CD4-positive, alpha-beta memory T cell (primary cell): Measurements from ENCODE around the gene ERI3. TPM values are rescaled to one million over a fixed set of nuclear protein-coding genes. Genes with fewer than 3 reads are reported as not detected.

Experiments
- CTCF ChIA-PET: fragments of 350-600 bp; sonication (Branson Sonifier 250); formaldehyde crosslinking; loops from one replicate; lab custom pipeline; 2021; ENCODE audit warnings: inconsistent platforms; ENCODE audit not compliant: partially characterized antibody; lab: Charles Lee
- POLR2A ChIA-PET: fragments of 350-600 bp; sonication (Branson Sonifier 250); formaldehyde crosslinking; loops from one replicate; lab custom pipeline; 2021; ENCODE audit not compliant: partially characterized antibody; lab: Charles Lee
- DNase-seq, 5 donors: peaks; one replicate each; pipeline versions ENCODE4 v3.0.0 to v3.0.0-alpha.2; 2020 to 2022; ENCODE audit warnings: mixed read lengths in 1 of 5
- H3K27ac ChIP-seq: one replicate; pipeline ENCODE4 v1.7.0; 2013; ENCODE audit warnings: low read depth, low read length
- H3K27me3 ChIP-seq: 2 replicates; pipeline ENCODE4 v1.7.0; 2013; ENCODE audit warnings: mild to moderate bottlenecking, low read length, moderate library complexity; ENCODE audit not compliant: insufficient read depth
- H3K36me3 ChIP-seq: 2 replicates; pipeline ENCODE4 v1.7.0; 2013; ENCODE audit warnings: mild to moderate bottlenecking, low read length, moderate library complexity; ENCODE audit not compliant: insufficient read depth
- H3K4me1 ChIP-seq: 2 replicates; pipeline ENCODE4 v1.7.0; 2013; ENCODE audit warnings: mild to moderate bottlenecking, low read length, moderate library complexity; ENCODE audit not compliant: insufficient read depth
- H3K4me3 ChIP-seq, 2 donors: one replicate each; pipeline ENCODE4 v1.7.0; 2013; ENCODE audit warnings: low read length in 2 of 2, mild to moderate bottlenecking in 1 of 2
- H3K9me3 ChIP-seq, 2 donors: one replicate each; pipeline ENCODE4 v1.7.0; 2013; ENCODE audit warnings: low read length in 2 of 2, control low read depth in 1 of 2; ENCODE audit not compliant: control insufficient read depth in 1 of 2
- H3K27ac Mint-ChIP-seq, 7 donors: one replicate each; pipeline ENCODE4 v1.8.0; 2020 to 2021; ENCODE audit warnings: mixed read lengths in 7 of 7, mild to moderate bottlenecking in 6 of 7, inconsistent platforms in 3 of 7, moderate library complexity in 3 of 7
- H3K27me3 Mint-ChIP-seq, 2 donors: one replicate each; pipeline ENCODE4 v1.8.0; 2020 to 2021; ENCODE audit warnings: mixed read lengths in 2 of 2
- H3K36me3 Mint-ChIP-seq, 2 donors: one replicate each; pipeline ENCODE4 v1.8.0; 2020 to 2021; ENCODE audit warnings: mixed read lengths in 2 of 2, inconsistent platforms in 1 of 2, mild to moderate bottlenecking in 1 of 2
- H3K4me1 Mint-ChIP-seq, 4 donors: one replicate each; pipeline ENCODE4 v1.8.0; 2020 to 2021; ENCODE audit warnings: mixed read lengths in 4 of 4, mild to moderate bottlenecking in 1 of 4
- H3K4me3 Mint-ChIP-seq, 8 donors: one replicate each; pipeline ENCODE4 v1.8.0; 2020 to 2021; ENCODE audit warnings: mixed read lengths in 8 of 8, mild to moderate bottlenecking in 7 of 8, moderate library complexity in 6 of 8, inconsistent platforms in 3 of 8
- H3K9me3 Mint-ChIP-seq, 8 donors: one replicate each; pipeline ENCODE4 v1.8.0; 2020 to 2021; ENCODE audit warnings: mixed read lengths in 8 of 8, mild to moderate bottlenecking in 5 of 8, inconsistent platforms in 3 of 8, moderate library complexity in 1 of 8
- intact Hi-C: fragments of 100-400 bp; cut with micrococcal nuclease; formaldehyde crosslinking; loops from one replicate; pipeline ENCODE4 v1.15.1; 2023
- polyA plus RNA-seq, 2 donors: library from polyadenylated mRNA; unstranded; fragments of 300-500 nt; fragmentation: Illumina TruSeq; gene quantifications; one replicate each; pipeline ENCODE4 v1.2.3, GENCODE V29; 2021
- total RNA-seq, 2 experiments: library from RNA; stranded (reverse); gene quantifications; one replicate each; pipeline ENCODE4 v1.2.3, GENCODE V29; 2021

Gene ERI3
- total and polyA plus RNA-seq, 4 experiments from 2014 or later: 26.4 to 59.4 (median 31.7) TPM

DNA sequence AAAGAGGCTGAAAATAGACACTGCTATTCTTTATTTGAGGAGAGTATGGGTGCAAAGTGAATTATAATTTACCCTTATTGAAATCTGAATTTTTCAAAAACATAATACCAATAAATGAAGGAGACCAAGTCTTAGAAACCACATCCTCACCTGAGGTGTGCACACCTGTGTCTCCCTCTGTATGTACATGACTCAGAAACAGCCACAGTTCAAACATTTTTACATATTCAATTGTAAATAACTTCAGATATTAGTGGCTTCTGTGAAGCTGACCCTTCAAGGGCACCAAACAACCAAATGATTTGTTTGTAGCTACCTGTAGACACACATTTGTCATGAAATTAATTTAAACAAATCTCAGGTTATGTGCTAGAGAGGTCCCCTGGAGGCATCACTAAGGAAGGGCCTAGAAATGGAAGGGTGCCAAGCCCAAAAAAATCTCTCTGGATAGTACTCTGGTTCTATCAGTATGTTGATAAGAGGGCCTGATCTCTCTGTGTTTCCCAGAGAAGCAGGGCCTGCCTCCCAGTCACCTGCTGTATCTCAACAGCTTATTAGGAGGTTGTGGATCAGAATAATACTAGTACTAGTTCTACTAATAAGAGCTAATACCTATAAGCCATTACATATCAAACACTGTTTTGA, 28.1 kb downstream of the ERI3 start:
- ChIA-PET CTCF (interaction anchor here (0.9 to 1.4 kb wide), 2 partner anchors 9 to 27 kb away, joined by 3 to 5 read pairs; no protein-coding TSS in a partner anchor), POLR2A (no interaction called here)
- intact Hi-C loops: no loop called here
- H3K27ac Mint-ChIP-seq: no peak overlapping the region
- no peak for DNase-seq
- no peaks in the 10 kb centered on the region for H3K27me3 Mint-ChIP-seq
- peaks cover 29 to 41% of the 10 kb centered on the region in 2 donors for H3K36me3 Mint-ChIP-seq
- no peaks in the 10 kb centered on the region for H3K36me3 ChIP-seq
- H3K4me3 Mint-ChIP-seq: no peak overlapping the region
- H3K9me3 ChIP-seq: no peaks in the 10 kb centered on the region
- no peaks in the 10 kb centered on the region for H3K9me3 Mint-ChIP-seq
- H3K4me3 ChIP-seq: no peak overlapping the region
- peaks cover 0 to 9% (median 3%) of the 10 kb centered on the region in 4 donors for H3K4me1 Mint-ChIP-seq
- H3K27ac ChIP-seq: no peak overlapping the region
- no peaks in the 10 kb centered on the region for H3K4me1 ChIP-seq
- no peaks in the 10 kb centered on the region for H3K27me3 ChIP-seq

GRCh38 chr1:44326024-44326701, 28.9 kb downstream of the ERI3 start:
- no peak overlapping the region for H3K27ac ChIP-seq
- H3K4me1 ChIP-seq: no peaks in the 10 kb centered on the region
- no peak overlapping the region for H3K4me3 ChIP-seq
- Mint-ChIP-seq H3K27ac (no peak overlapping the region), H3K27me3 (no peaks in the 10 kb centered on the region), H3K4me1 (peaks cover 0 to 9% (median 3%) of the 10 kb centered on the region in 4 donors), H3K36me3 (peaks cover 21 to 36% of the 10 kb centered on the region in 2 donors), H3K4me3 (no peak overlapping the region), H3K9me3 (no peaks in the 10 kb centered on the region)
- CTCF ChIA-PET: interaction anchor here (1.4 kb wide), 1 partner anchor 8 kb away, joined by 5 read pairs; no protein-coding TSS in a partner anchor
- no peaks in the 10 kb centered on the region for H3K36me3 ChIP-seq
- H3K27me3 ChIP-seq: no peaks in the 10 kb centered on the region
- POLR2A ChIA-PET: no interaction called here
- intact Hi-C loops: no loop called here
- DNase-seq: no peak
- H3K9me3 ChIP-seq: no peaks in the 10 kb centered on the region

- no peak overlapping the region for H3K4me3 ChIP-seq
- no peaks in the 10 kb centered on the region for H3K27me3 ChIP-seq
- intact Hi-C loops: no loop called here
- CTCF ChIA-PET: interaction anchor here (1.3 kb wide), 1 partner anchor 13 kb away, joined by 3 read pairs; no protein-coding TSS in a partner anchor
- H3K9me3 ChIP-seq: no peaks in the 10 kb centered on the region
- no peak for DNase-seq
- no peak overlapping the region for H3K27ac ChIP-seq
- Mint-ChIP-seq H3K27ac (no peak overlapping the region), H3K9me3 (no peaks in the 10 kb centered on the region), H3K36me3 (peaks cover 13 to 34% of the 10 kb centered on the region in 2 donors), H3K4me3 (no peak overlapping the region), H3K4me1 (peaks cover 2 to 5% (median 3%) of the 10 kb centered on the region in 4 donors), H3K27me3 (no peaks in the 10 kb centered on the region)
- H3K36me3 ChIP-seq: no peaks in the 10 kb centered on the region
- no peaks in the 10 kb centered on the region for H3K4me1 ChIP-seq
- POLR2A ChIA-PET: no interaction called here
Observed at GRCh38 chr1:44323947-44324346, 31.1 kb downstream of the ERI3 start.

GRCh38 chr1:44322367-44322766, 32.7 kb downstream of the ERI3 start:
- intact Hi-C loops: no loop called here
- Mint-ChIP-seq H3K27me3 (no peaks in the 10 kb centered on the region), H3K4me3 (no peak overlapping the region), H3K4me1 (peaks cover 4 to 8% (median 5%) of the 10 kb centered on the region in 4 donors), H3K9me3 (no peaks in the 10 kb centered on the region), H3K27ac (no peak overlapping the region), H3K36me3 (peaks cover 26 to 46% of the 10 kb centered on the region in 2 donors)
- H3K4me1 ChIP-seq: no peaks in the 10 kb centered on the region
- no peak for DNase-seq
- H3K36me3 ChIP-seq: no peaks in the 10 kb centered on the region
- no peak overlapping the region for H3K4me3 ChIP-seq
- POLR2A ChIA-PET: no interaction called here
- CTCF ChIA-PET: interaction anchor here (0.8 to 3.4 kb wide), 5 partner anchors 8 to 330 kb away, joined by 3 to 14 read pairs (median 4); no protein-coding TSS in a partner anchor
- H3K27me3 ChIP-seq: no peaks in the 10 kb centered on the region
- H3K27ac ChIP-seq: no peak overlapping the region
- H3K9me3 ChIP-seq: no peaks in the 10 kb centered on the region

- no peak overlapping the region for H3K4me3 Mint-ChIP-seq
- Histone ChIP-seq H3K9me3 (no peaks in the 10 kb centered on the region), H3K27me3 (no peaks in the 10 kb centered on the region), H3K27ac (no peak overlapping the region), H3K36me3 (no peaks in the 10 kb centered on the region), H3K4me1 (no peaks in the 10 kb centered on the region), H3K4me3 (no peak overlapping the region)
- ChIA-PET CTCF (interaction anchor here (1.1 to 3.4 kb wide), 3 partner anchors 10 to 24 kb away, joined by 3 to 14 read pairs (median 4); no protein-coding TSS in a partner anchor), POLR2A (no interaction called here)
- H3K27ac Mint-ChIP-seq: no peak overlapping the region
- H3K27me3 Mint-ChIP-seq: no peaks in the 10 kb centered on the region
- no peak for DNase-seq
- intact Hi-C loops: no loop called here
- H3K36me3 Mint-ChIP-seq: peaks cover 34 to 50% of the 10 kb centered on the region in 2 donors
- no peaks in the 10 kb centered on the region for H3K9me3 Mint-ChIP-seq
- H3K4me1 Mint-ChIP-seq: peaks cover 4 to 7% (median 5%) of the 10 kb centered on the region in 4 donors
Observed at GRCh38 chr1:44321466-44321865, 33.6 kb downstream of the ERI3 start.

DNA sequence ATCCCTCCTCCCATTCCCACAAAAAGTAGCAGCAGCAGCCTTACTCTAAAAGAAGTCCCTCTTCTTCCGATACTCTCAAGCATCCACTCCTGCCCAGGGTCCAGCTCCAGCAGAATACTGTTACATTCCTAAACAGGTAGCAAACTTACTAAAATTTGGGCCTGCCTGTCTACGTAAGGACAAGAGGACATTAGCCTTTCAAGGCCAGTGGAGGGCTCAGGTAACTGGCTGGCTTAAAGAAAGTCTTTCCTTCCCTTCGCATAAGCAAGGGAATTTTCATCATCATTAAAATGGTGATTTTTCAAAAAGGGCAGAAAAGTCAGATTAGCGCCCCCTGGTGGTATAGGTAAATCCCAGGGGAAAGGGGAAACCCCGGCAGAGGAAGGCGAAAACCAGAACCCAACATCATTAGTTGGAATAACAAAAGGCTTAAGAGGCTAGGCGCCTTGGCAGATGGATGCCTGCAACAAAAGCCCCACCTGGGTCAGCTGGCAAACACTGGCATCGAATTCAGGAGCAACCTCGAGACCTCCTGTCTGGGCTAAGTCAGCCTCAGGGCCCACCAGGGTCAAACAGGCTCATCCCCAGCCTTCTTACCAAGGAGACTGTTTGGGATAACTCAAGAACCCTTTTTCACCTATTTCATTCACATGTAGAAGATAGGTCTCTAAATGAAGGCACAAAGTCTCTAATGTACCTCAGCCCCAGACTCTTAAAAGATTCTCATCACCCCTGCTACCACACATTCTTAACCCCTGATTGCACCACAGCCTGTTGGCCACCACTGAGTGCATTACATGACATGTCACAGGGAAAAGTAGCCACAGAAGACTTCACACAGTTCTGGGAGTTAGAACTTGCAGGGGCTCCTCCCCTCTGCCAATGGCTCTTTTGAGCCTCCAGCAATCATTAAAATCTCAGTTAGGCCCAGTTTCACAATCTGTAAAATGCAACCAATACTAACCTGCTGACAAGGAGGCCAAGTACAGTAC, 36.7 kb downstream of the ERI3 start:
- H3K9me3 Mint-ChIP-seq: no peaks in the 10 kb centered on the region
- H3K27ac Mint-ChIP-seq: peak overlapping the region in 1 of 7 donors; percentile 50
- intact Hi-C loops: no loop called here
- DNase-seq: peak in 4 of 5 donors; percentile 35 to 46 (median 40)
- Histone ChIP-seq H3K27ac (no peak overlapping the region), H3K4me1 (no peaks in the 10 kb centered on the region), H3K27me3 (no peaks in the 10 kb centered on the region), H3K4me3 (no peak overlapping the region), H3K9me3 (no peaks in the 10 kb centered on the region), H3K36me3 (peaks cover 5% of the 10 kb centered on the region)
- no peaks in the 10 kb centered on the region for H3K27me3 Mint-ChIP-seq
- POLR2A ChIA-PET: no interaction called here
- peaks cover 0 to 7% (median 3%) of the 10 kb centered on the region in 4 donors for H3K4me1 Mint-ChIP-seq
- peaks cover 44 to 54% of the 10 kb centered on the region in 2 donors for H3K36me3 Mint-ChIP-seq
- CTCF ChIA-PET: interaction anchor here (0.9 to 3.4 kb wide), 4 partner anchors 9 to 100 kb away, joined by 3 to 22 read pairs (median 5); no protein-coding TSS in a partner anchor
- no peak overlapping the region for H3K4me3 Mint-ChIP-seq
